WTC11 (cell line): ENCODE measurements around the gene KRTAP4-2.

ENCODE experiments used
- CBFB ChIP-seq: sonication (generic); formaldehyde crosslinking; IDR thresholded peaks from 2 replicates; pipeline ENCODE4 v1.8.1; 2022; ENCODE audit warnings: mild to moderate bottlenecking, low read depth, missing genetic modification reagents
- ESRRA ChIP-seq: sonication (generic); formaldehyde crosslinking; IDR thresholded peaks from 2 replicates; pipeline ENCODE4 v1.8.1; 2022; ENCODE audit warnings: mild to moderate bottlenecking, missing genetic modification reagents, borderline replicate concordance
- MYBL2 ChIP-seq: sonication (generic); formaldehyde crosslinking; IDR thresholded peaks from 2 replicates; pipeline ENCODE4 v1.8.1; 2023; ENCODE audit warnings: mild to moderate bottlenecking, moderate library complexity, missing genetic modification reagents
- NFE2L1 ChIP-seq: sonication (generic); formaldehyde crosslinking; IDR thresholded peaks from 2 replicates; pipeline ENCODE4 v1.8.1; 2023; ENCODE audit warnings: missing genetic modification reagents
- TEAD4 ChIP-seq: sonication (generic); formaldehyde crosslinking; IDR thresholded peaks from 2 replicates; pipeline ENCODE4 v1.8.0; 2022; ENCODE audit warnings: mild to moderate bottlenecking, missing genetic modification reagents
- TP53 ChIP-seq: sonication (generic); formaldehyde crosslinking; IDR thresholded peaks from 2 replicates; pipeline ENCODE4 v1.8.1; 2023; ENCODE audit warnings: mild to moderate bottlenecking, missing genetic modification reagents
- ZNF138 ChIP-seq: sonication (generic); formaldehyde crosslinking; conservative IDR thresholded peaks from 2 replicates; pipeline ENCODE4 v1.8.1; 2022; ENCODE audit warnings: mild to moderate bottlenecking, moderate library complexity, missing genetic modification reagents
- ZNF219 ChIP-seq: sonication (generic); formaldehyde crosslinking; IDR thresholded peaks from 2 replicates; pipeline ENCODE4 v1.8.0; 2023; ENCODE audit warnings: missing genetic modification reagents, mild to moderate bottlenecking, borderline replicate concordance
- TF ChIP-seq, protein P1 (sequence below): fragments of 200-600 bp; IDR thresholded peaks from 2 replicates; pipeline ENCODE4 v1.8.0; 2022; ENCODE audit warnings: antibody characterized with exemption
- TF ChIP-seq, protein P2 (sequence below): sonication (generic); formaldehyde crosslinking; conservative IDR thresholded peaks from 2 replicates; pipeline ENCODE4 v1.8.1; 2022; ENCODE audit warnings: mild to moderate bottlenecking, missing genetic modification reagents
- TF ChIP-seq, protein P3 (sequence below): sonication (generic); formaldehyde crosslinking; IDR thresholded peaks from 2 replicates; pipeline ENCODE4 v1.8.0; 2022; ENCODE audit warnings: mild to moderate bottlenecking, missing genetic modification reagents
- TF ChIP-seq, protein P4 (sequence below): sonication (generic); formaldehyde crosslinking; IDR thresholded peaks from 2 replicates; pipeline ENCODE4 v1.8.1; 2022; ENCODE audit warnings: low read depth, mild to moderate bottlenecking, moderate library complexity, missing genetic modification reagents, borderline replicate concordance
- TF ChIP-seq, protein P5 (sequence below): fragments of 250-450 bp; sonication (Bioruptor Pico); IDR thresholded peaks from 2 replicates; pipeline ENCODE4 v1.8.0; 2021; ENCODE audit warnings: mild to moderate bottlenecking
- TF ChIP-seq, protein P6 (sequence below): sonication (generic); formaldehyde crosslinking; conservative IDR thresholded peaks from 2 replicates; pipeline ENCODE4 v1.8.1; 2023; ENCODE audit warnings: mild to moderate bottlenecking, low read depth, missing genetic modification reagents, moderate library complexity

DNA sequence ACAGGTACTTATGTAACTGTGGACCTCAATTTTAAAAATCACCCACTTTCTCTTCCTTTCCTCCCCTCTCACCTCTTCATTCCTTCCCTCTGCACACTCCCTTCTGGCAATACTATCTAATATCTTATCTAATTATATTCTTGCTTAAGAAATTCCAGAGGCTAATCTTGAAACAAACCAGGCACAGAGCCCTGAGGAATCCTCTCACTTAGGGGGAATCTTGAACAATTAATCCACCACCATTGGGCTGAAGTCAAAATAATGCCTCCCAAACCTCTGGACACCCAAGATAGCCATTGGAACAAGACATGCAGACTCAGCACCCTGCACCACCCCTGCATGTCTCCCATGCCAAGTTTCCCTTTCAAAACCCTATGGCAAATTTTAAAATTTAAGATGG, 36.7 kb downstream of the KRTAP4-2 start:
- TF ChIP-seq TP53 (CRISPR knock-in tag): no peak
- TF ChIP-seq, protein P1, sequence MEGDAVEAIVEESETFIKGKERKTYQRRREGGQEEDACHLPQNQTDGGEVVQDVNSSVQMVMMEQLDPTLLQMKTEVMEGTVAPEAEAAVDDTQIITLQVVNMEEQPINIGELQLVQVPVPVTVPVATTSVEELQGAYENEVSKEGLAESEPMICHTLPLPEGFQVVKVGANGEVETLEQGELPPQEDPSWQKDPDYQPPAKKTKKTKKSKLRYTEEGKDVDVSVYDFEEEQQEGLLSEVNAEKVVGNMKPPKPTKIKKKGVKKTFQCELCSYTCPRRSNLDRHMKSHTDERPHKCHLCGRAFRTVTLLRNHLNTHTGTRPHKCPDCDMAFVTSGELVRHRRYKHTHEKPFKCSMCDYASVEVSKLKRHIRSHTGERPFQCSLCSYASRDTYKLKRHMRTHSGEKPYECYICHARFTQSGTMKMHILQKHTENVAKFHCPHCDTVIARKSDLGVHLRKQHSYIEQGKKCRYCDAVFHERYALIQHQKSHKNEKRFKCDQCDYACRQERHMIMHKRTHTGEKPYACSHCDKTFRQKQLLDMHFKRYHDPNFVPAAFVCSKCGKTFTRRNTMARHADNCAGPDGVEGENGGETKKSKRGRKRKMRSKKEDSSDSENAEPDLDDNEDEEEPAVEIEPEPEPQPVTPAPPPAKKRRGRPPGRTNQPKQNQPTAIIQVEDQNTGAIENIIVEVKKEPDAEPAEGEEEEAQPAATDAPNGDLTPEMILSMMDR: no peak
- no peak for TF ChIP-seq NFE2L1 (CRISPR knock-in tag)
- TF ChIP-seq, protein P2, sequence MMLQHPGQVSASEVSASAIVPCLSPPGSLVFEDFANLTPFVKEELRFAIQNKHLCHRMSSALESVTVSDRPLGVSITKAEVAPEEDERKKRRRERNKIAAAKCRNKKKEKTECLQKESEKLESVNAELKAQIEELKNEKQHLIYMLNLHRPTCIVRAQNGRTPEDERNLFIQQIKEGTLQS (CRISPR knock-in tag): no peak
- no peak for TF ChIP-seq ESRRA
- no peak for TF ChIP-seq TEAD4 (CRISPR knock-in tag)
- TF ChIP-seq, protein P3, sequence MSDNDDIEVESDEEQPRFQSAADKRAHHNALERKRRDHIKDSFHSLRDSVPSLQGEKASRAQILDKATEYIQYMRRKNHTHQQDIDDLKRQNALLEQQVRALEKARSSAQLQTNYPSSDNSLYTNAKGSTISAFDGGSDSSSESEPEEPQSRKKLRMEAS: no peak
- TF ChIP-seq, protein P4, sequence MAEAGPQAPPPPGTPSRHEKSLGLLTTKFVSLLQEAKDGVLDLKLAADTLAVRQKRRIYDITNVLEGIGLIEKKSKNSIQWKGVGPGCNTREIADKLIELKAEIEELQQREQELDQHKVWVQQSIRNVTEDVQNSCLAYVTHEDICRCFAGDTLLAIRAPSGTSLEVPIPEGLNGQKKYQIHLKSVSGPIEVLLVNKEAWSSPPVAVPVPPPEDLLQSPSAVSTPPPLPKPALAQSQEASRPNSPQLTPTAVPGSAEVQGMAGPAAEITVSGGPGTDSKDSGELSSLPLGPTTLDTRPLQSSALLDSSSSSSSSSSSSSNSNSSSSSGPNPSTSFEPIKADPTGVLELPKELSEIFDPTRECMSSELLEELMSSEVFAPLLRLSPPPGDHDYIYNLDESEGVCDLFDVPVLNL (CRISPR knock-in tag): no peak
- TF ChIP-seq MYBL2 (CRISPR knock-in tag): no peak
- TF ChIP-seq CBFB: no peak
- TF ChIP-seq ZNF219: no peak
- no peak for TF ChIP-seq ZNF138 (CRISPR knock-in tag)
- TF ChIP-seq, protein P5, sequence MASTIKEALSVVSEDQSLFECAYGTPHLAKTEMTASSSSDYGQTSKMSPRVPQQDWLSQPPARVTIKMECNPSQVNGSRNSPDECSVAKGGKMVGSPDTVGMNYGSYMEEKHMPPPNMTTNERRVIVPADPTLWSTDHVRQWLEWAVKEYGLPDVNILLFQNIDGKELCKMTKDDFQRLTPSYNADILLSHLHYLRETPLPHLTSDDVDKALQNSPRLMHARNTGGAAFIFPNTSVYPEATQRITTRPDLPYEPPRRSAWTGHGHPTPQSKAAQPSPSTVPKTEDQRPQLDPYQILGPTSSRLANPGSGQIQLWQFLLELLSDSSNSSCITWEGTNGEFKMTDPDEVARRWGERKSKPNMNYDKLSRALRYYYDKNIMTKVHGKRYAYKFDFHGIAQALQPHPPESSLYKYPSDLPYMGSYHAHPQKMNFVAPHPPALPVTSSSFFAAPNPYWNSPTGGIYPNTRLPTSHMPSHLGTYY (CRISPR knock-in tag): no peak
- TF ChIP-seq, protein P6, sequence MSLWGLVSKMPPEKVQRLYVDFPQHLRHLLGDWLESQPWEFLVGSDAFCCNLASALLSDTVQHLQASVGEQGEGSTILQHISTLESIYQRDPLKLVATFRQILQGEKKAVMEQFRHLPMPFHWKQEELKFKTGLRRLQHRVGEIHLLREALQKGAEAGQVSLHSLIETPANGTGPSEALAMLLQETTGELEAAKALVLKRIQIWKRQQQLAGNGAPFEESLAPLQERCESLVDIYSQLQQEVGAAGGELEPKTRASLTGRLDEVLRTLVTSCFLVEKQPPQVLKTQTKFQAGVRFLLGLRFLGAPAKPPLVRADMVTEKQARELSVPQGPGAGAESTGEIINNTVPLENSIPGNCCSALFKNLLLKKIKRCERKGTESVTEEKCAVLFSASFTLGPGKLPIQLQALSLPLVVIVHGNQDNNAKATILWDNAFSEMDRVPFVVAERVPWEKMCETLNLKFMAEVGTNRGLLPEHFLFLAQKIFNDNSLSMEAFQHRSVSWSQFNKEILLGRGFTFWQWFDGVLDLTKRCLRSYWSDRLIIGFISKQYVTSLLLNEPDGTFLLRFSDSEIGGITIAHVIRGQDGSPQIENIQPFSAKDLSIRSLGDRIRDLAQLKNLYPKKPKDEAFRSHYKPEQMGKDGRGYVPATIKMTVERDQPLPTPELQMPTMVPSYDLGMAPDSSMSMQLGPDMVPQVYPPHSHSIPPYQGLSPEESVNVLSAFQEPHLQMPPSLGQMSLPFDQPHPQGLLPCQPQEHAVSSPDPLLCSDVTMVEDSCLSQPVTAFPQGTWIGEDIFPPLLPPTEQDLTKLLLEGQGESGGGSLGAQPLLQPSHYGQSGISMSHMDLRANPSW (CRISPR knock-in tag): no peak
